Left hindlimb (tissue), 1 donor: Measurements from ENCODE around the gene DDX5.
"Not testable (repeated sequence)": the region's sequence is repeated elsewhere in the genome, so short reads cannot be mapped to it uniquely, and the experiment has no call there.

Source experiments
- DNase-seq: peaks from one replicate; pipeline ENCODE4 v3.0.0-alpha.2; 2018

Gene DDX5

GRCh38 chr17:64506576-64507412, 705 bp upstream of the DDX5 start, which contains the start of gene CEP95:
Gene CEP95 (plus strand): TSS chr17:64506977. CDS start chr17:64507098, 121 bp downstream.
- DNase-seq: peak; percentile 98

- DNase-seq: peak; percentile 94
Measured at GRCh38 chr17:64505340-64506200, 519 bp downstream of the DDX5 start.

- no peak for DNase-seq
Measured at GRCh38 chr17:64504769-64505339, 1.2 kb downstream of the DDX5 start.

- DNase-seq: no peak
Measured at GRCh38 chr17:64503821-64504768, 2.0 kb downstream of the DDX5 start.

- DNase-seq: no peak
Measured at GRCh38 chr17:64503341-64503740, 2.7 kb downstream of the DDX5 start.

GRCh38 chr17:64502809-64503208, 3.3 kb downstream of the DDX5 start:
- no peak for DNase-seq

- no peak for DNase-seq
Measured at GRCh38 chr17:64502021-64502420, 4.1 kb downstream of the DDX5 start.

GRCh38 chr17:64500862-64501765, 5.0 kb downstream of the DDX5 start:
- no peak for DNase-seq

GRCh38 chr17:64500487-64500859, 5.6 kb downstream of the DDX5 start:
- DNase-seq: no peak

GRCh38 chr17:64499805-64500486, 6.1 kb downstream of the DDX5 start:
- no peak for DNase-seq

GRCh38 chr17:64498308-64499203, 7.5 kb downstream of the DDX5 start:
- no peak for DNase-seq

GRCh38 chr17:64497565-64498035, 8.5 kb downstream of the DDX5 start:
- no peak for DNase-seq

GRCh38 chr17:64496786-64497564, 9.1 kb downstream of the DDX5 start, which contains the start of gene POLG2:
Gene POLG2 (minus strand): TSS chr17:64497054. CDS start chr17:64496968, 86 bp downstream.
- DNase-seq: peak; percentile 94

- no peak for DNase-seq
Measured at GRCh38 chr17:64496348-64496785, 9.7 kb downstream of the DDX5 start.

GRCh38 chr17:64495300-64495699, 10.8 kb downstream of the DDX5 start:
- DNase-seq: not testable (repeated sequence)

- DNase-seq: no peak
Measured at GRCh38 chr17:64494121-64494520, 12.0 kb downstream of the DDX5 start.

- no peak for DNase-seq
Measured at GRCh38 chr17:64492481-64493109, 13.5 kb downstream of the DDX5 start.

- DNase-seq: no peak
Measured at GRCh38 chr17:64491994-64492393, 14.1 kb downstream of the DDX5 start.
